Dermis blood vessel endothelial cell (primary cell): ENCODE results near the gene UBL5. TPM values are rescaled to one million over a fixed set of nuclear protein-coding genes. Genes with fewer than 3 reads are reported as not detected.

Experiments used
- total RNA-seq: library from RNA; depleted of rRNA; stranded (reverse); fragments of >200 nt; gene quantifications from 2 replicates; pipeline ENCODE4 v1.2.3, GENCODE V29; 2014

UBL5 gene
- total RNA-seq, 1 donor from 2014 or later, result 361 TPM

Other genes starting within 250 kb of the UBL5 start
- 36.7 and 38.8 TPM in 2 replicates for gene ZNF121, start 243.4 kb upstream of the UBL5 start, total RNA-seq
- gene ZNF561, start 206.7 kb upstream of the UBL5 start, total RNA-seq, result 42.2 and 44.2 TPM in 2 replicates
- 33.8 and 42.7 TPM in 2 replicates for gene ZNF562, start 152.8 kb upstream of the UBL5 start, total RNA-seq
- gene ZNF846, start 59.2 kb upstream of the UBL5 start, total RNA-seq, result 4.9 and 9.2 TPM in 2 replicates
- gene FBXL12, start 8.8 kb upstream of the UBL5 start, total RNA-seq, result 15.1 and 16.1 TPM in 2 replicates
- gene PIN1, start 7.4 kb downstream of the UBL5 start, total RNA-seq, result 99.4 and 127 TPM in 2 replicates
- gene OLFM2, start 108.6 kb downstream of the UBL5 start, total RNA-seq, result 0.65 and 2.2 TPM in 2 replicates
- 0.23 and 0.68 TPM in 2 replicates for gene COL5A3, start 182.6 kb downstream of the UBL5 start, total RNA-seq
- not detected in 2 replicates for gene RDH8, start 185.6 kb downstream of the UBL5 start, total RNA-seq